ENCODE results near the gene MYZAP.

Gene MYZAP

GRCh38 chr15:57705746-57706404 lies 114.2 kb downstream of the MYZAP start:
- no peak for DNase-seq

GRCh38 chr15:57706405-57707209 lies 114.9 kb downstream of the MYZAP start, which contains the start of gene POLR2M:
POLR2M (plus strand) TSS chr15:57706714; CDS start chr15:57706843, 129 bp downstream.
- DNase-seq = peak; percentile 92

GRCh38 chr15:57708047-57708446 lies 116.3 kb downstream of the MYZAP start:
- no peak for DNase-seq

- DNase-seq = no peak
Observed at GRCh38 chr15:57718309-57718708, 126.6 kb downstream of the MYZAP start.

- no peak for DNase-seq
Observed at GRCh38 chr15:57720867-57721266, 129.2 kb downstream of the MYZAP start.

GRCh38 chr15:57726411-57726810 lies 134.7 kb downstream of the MYZAP start:
- DNase-seq = no peak

- no peak for DNase-seq
Observed at GRCh38 chr15:57727031-57727430, 135.3 kb downstream of the MYZAP start.

- DNase-seq = no peak
Observed at GRCh38 chr15:57728436-57728835, 136.7 kb downstream of the MYZAP start.

GRCh38 chr15:57730876-57731275 lies 139.2 kb downstream of the MYZAP start:
- no peak for DNase-seq

GRCh38 chr15:57731530-57732103 lies 139.9 kb downstream of the MYZAP start:
- no peak for DNase-seq

GRCh38 chr15:57732526-57733331 lies 141.0 kb downstream of the MYZAP start:
- peak; percentile 74 for DNase-seq

- no peak for DNase-seq
Observed at GRCh38 chr15:57734860-57735259, 143.2 kb downstream of the MYZAP start.
